Suprapubic skin (tissue), 4 donors: Measurements from ENCODE around the gene DENND6B. TPM values are rescaled to one million over a fixed set of nuclear protein-coding genes. Genes with fewer than 3 reads are reported as not detected.

ENCODE experiments used
- DNase-seq, 2 donors: peaks; one replicate each; pipeline ENCODE4 v3.0.0-alpha.2; 2019; ENCODE audit warnings: low spot score in 2 of 2
- H3K27ac ChIP-seq: fragments of 200-600 bp; sonication (generic); one replicate; pipeline ENCODE4 v1.5.1; 2019
- H3K27me3 ChIP-seq: fragments of 200-600 bp; sonication (generic); one replicate; pipeline ENCODE4 v1.5.1; 2019
- H3K36me3 ChIP-seq: fragments of 200-600 bp; sonication (generic); one replicate; pipeline ENCODE4 v1.5.1; 2019
- H3K4me1 ChIP-seq: fragments of 200-600 bp; sonication (generic); one replicate; pipeline ENCODE4 v1.5.1; 2019
- H3K4me3 ChIP-seq: fragments of 200-600 bp; sonication (generic); one replicate; pipeline ENCODE4 v1.5.1; 2019; ENCODE audit warnings: mild to moderate bottlenecking
- H3K9me3 ChIP-seq: fragments of 200-600 bp; sonication (generic); one replicate; pipeline ENCODE4 v1.5.1; 2019
- EP300 ChIP-seq: sonication (generic); formaldehyde crosslinking; IDR thresholded peaks from one replicate; pipeline ENCODE4 v1.6.1; 2017; ENCODE audit warnings: antibody characterized with exemption
- POLR2A ChIP-seq, 2 donors: fragments of 450-650 bp; IDR thresholded peaks; one replicate each; pipeline ENCODE4 v1.6.1; 2017; ENCODE audit warnings: antibody characterized with exemption in 2 of 2, mild to moderate bottlenecking in 2 of 2, moderate library complexity in 2 of 2
- POLR2AphosphoS5 ChIP-seq, 3 donors: sonication (generic); formaldehyde crosslinking; IDR thresholded peaks; one replicate each; pipeline ENCODE4 v1.6.1; 2017; ENCODE audit warnings: antibody characterized with exemption in 3 of 3
- WGBS: methylation state at CpG from one replicate; pipeline ENCODE4 v1.1.5; 2018; 5-methylcytosine and 5-hydroxymethylcytosine counted together
- total RNA-seq, 4 donors: library from RNA; depleted of rRNA; stranded (reverse); fragments of >200 nt; gene quantifications; one replicate each; pipeline ENCODE4 v1.1.0, GENCODE V29; 2016
- TF ChIP-seq, protein P1 (sequence below), 2 donors: fragments of 200-600 bp in 1 of 2; fragments of 450-650 bp in 1 of 2; sonication (generic) in 1 of 2; IDR thresholded peaks; one replicate each; pipeline ENCODE4 v1.5.1; 2016 to 2019; ENCODE audit warnings: antibody characterized with exemption in 2 of 2, mild to moderate bottlenecking in 1 of 2, moderate library complexity in 1 of 2

DENND6B gene
- total RNA-seq, 4 donors from 2014 or later, result 3.3 to 5.4 (median 3.4) TPM

DNA sequence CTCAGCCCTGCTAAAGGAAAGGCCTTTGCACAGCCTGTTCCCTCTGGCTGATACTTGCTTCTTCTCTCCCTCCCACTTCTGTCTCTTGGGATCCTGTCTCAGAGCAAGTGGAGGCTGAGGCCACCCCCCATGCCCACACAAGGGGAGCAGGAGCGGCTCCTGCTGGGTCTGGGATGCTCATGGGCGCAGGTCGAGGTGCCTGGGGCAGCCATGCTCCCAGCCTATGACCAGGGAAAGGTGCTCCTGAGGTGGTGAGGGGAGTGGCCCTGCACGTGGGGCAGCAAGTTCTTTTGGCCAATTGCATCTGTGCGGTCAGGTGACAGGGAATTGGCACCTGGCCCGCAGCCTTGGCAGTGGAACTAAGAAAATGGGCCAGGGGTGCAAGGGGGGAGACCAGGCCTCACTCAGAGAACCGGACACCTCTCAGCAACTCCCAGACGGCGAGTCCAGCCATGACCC lies 58.1 kb downstream of the DENND6B start:
- Histone ChIP-seq H3K9me3 (no peaks in the 10 kb centered on the region), H3K27ac (no peak overlapping the region), H3K27me3 (peaks cover 12% of the 10 kb centered on the region), H3K36me3 (no peaks in the 10 kb centered on the region), H3K4me1 (peaks cover 55% of the 10 kb centered on the region), H3K4me3 (no peak overlapping the region)
- no CpG with 5 or more reads among the region's 9 CpGs for WGBS
- DNase-seq, result no peak
- TF ChIP-seq POLR2A (IDR thresholded peaks at IDR 0.05), result no peak
- TF ChIP-seq EP300, result no peak
- TF ChIP-seq POLR2AphosphoS5 (IDR thresholded peaks at IDR 0.05), result no peak
- TF ChIP-seq, protein P1, sequence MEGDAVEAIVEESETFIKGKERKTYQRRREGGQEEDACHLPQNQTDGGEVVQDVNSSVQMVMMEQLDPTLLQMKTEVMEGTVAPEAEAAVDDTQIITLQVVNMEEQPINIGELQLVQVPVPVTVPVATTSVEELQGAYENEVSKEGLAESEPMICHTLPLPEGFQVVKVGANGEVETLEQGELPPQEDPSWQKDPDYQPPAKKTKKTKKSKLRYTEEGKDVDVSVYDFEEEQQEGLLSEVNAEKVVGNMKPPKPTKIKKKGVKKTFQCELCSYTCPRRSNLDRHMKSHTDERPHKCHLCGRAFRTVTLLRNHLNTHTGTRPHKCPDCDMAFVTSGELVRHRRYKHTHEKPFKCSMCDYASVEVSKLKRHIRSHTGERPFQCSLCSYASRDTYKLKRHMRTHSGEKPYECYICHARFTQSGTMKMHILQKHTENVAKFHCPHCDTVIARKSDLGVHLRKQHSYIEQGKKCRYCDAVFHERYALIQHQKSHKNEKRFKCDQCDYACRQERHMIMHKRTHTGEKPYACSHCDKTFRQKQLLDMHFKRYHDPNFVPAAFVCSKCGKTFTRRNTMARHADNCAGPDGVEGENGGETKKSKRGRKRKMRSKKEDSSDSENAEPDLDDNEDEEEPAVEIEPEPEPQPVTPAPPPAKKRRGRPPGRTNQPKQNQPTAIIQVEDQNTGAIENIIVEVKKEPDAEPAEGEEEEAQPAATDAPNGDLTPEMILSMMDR (IDR thresholded peaks at IDR 0.05), result no peak

DNA sequence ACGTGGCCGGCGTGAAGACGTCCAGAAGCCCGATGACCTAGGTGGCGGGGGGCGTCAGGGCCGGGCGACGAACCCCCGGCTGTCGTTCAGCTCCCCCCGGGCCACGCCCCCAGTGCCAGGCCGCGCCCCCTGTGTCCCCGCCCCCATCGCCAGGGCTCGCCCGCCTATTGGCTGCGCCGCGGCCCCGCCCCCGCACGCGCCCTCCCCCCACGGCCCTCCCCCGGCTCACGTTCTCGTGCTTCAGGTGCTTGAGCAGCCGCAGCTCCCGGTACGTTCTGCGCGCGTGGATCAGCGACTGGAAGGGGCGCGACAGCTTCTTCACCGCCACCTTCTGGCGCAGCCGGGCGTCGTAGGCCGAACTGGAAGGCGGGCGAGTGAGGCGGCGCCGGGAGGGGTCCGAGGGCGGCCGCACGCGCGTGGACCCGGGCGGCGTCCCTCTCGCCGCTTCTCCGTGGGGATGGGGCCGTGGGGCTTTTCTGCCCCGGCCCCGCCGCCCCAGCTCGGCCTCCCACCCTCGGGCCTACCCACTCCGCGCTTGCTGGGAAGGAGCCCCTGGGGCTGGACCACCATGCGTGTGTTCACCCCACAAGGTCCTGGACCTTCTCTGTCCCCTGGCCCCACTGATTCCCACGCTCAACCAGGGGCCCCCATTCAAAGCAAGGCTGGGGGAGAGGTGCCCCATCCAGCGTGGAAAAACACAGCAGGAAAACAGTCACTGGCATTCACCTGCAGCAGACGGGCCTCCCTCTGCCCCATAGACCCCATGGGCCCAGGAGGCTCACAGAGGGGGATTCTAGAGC lies 59.0 kb downstream of the DENND6B start:
- Histone ChIP-seq H3K4me3 (peak overlapping the region; percentile 39), H3K27ac (no peak overlapping the region), H3K4me1 (peaks cover 57% of the 10 kb centered on the region), H3K36me3 (no peaks in the 10 kb centered on the region), H3K27me3 (peaks cover 16% of the 10 kb centered on the region), H3K9me3 (no peaks in the 10 kb centered on the region)
- WGBS, result 31% methylated on average over 17 of the region's 75 CpGs
- DNase-seq, result no peak
- TF ChIP-seq POLR2AphosphoS5 (IDR thresholded peaks at IDR 0.05) (no peak), POLR2A (IDR thresholded peaks at IDR 0.05) (no peak), EP300 (no peak)
- TF ChIP-seq, protein P1 (IDR thresholded peaks at IDR 0.05), result peak in 1 of 2 donors; percentile 41

DNA sequence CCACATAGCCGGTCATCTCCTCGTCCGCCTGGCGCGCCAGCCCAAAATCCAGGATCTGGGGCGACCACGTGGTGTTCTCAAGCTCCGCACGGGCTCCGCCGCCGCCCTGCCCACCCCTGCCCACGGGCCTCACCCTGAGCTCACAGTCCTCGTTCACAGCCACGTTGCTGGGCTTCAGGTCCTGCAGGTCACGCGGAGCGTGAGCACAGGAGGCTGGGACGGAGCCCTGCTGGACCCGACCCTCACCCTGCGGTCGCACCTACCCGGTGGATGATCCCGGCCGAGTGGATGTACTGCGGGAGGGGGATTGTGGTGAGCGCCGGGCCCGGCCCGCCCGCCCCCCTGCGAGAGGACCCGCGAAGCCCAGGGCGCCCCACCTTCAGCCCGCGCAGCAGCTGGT lies 59.8 kb downstream of the DENND6B start:
- TF ChIP-seq EP300 (no peak), POLR2AphosphoS5 (IDR thresholded peaks at IDR 0.05) (no peak), POLR2A (IDR thresholded peaks at IDR 0.05) (no peak)
- TF ChIP-seq, protein P1 (IDR thresholded peaks at IDR 0.05), result no peak
- peak overlapping the region; percentile 39 for H3K4me3 ChIP-seq
- H3K27ac ChIP-seq, result no peak overlapping the region
- no peak for DNase-seq
- H3K36me3 ChIP-seq, result no peaks in the 10 kb centered on the region
- peaks cover 24% of the 10 kb centered on the region for H3K27me3 ChIP-seq
- H3K9me3 ChIP-seq, result no peaks in the 10 kb centered on the region
- WGBS, result 75% methylated on average over 4 of the region's 37 CpGs
- peaks cover 57% of the 10 kb centered on the region for H3K4me1 ChIP-seq

DNA sequence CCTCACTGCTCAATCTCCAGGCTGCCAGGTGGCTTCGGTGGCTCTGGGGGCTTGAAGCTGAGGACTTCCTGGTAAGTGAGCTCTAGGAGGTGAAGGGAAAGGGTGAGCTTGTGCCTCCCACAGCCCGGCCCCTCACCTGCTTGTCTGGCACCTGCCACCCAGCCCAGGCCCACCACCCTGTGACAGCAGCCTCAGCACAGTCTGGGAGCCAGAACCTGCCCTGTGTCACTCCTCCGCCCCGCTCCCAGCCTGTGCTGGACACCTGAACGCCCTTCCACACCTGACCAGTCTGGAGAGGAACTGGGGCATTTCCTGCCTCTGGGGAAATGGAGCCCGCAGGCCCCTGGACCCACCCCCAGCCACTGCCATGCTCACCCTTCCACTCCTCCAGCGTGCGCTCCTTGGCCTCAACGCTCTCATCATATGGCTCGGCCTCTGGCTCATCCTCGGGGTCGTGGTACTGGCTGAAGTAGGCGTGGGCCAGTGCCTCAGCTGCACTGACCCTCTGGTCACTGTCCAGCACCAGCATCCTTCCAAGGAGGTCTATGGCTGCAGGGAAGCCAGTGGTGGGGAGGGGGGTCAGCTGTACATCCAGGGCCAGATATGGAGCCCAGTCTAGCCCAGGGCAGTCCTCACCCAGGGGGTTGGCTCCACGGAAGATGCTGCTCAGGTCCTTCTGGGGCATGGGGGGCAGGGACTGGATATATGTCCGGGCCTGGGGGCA lies 61.7 kb downstream of the DENND6B start:
- Histone ChIP-seq H3K4me3 (no peak overlapping the region), H3K27me3 (peaks cover 43% of the 10 kb centered on the region), H3K9me3 (no peaks in the 10 kb centered on the region), H3K36me3 (no peaks in the 10 kb centered on the region), H3K4me1 (peaks cover 57% of the 10 kb centered on the region), H3K27ac (no peak overlapping the region)
- TF ChIP-seq, protein P1 (IDR thresholded peaks at IDR 0.05), result no peak
- TF ChIP-seq POLR2A (IDR thresholded peaks at IDR 0.05) (no peak), POLR2AphosphoS5 (IDR thresholded peaks at IDR 0.05) (no peak), EP300 (no peak)
- no peak for DNase-seq
- WGBS, result 83% methylated on average over 11 of the region's 15 CpGs
